Esophagus squamous epithelium (tissue), 4 donors: ENCODE measurements around the gene BRD1.

Experiments
- CTCF ChIP-seq, 6 experiments: fragments of 450-650 bp in 4 of 6; fragments of 200-600 bp in 2 of 6; sonication (generic) in 2 of 6; IDR thresholded peaks; one replicate each; pipeline ENCODE4 v1.5.1; 2016 to 2019; ENCODE audit warnings: antibody characterized with exemption in 6 of 6, mild to moderate bottlenecking in 4 of 6, moderate library complexity in 4 of 6
- POLR2A ChIP-seq, 4 donors: fragments of 450-650 bp; IDR thresholded peaks; one replicate each; pipeline ENCODE4 v1.6.1; 2017; ENCODE audit warnings: antibody characterized with exemption in 4 of 4, mild to moderate bottlenecking in 4 of 4, moderate library complexity in 3 of 4

GRCh38 chr22:49855251-49855911 lies 27.7 kb upstream of the BRD1 start:
- TF ChIP-seq CTCF (IDR thresholded peaks at IDR 0.05) (no peak), POLR2A (IDR thresholded peaks at IDR 0.05) (no peak)
